ENCODE data around the gene NPFFR1.

The NPFFR1 gene

GRCh38 chr10:70233939-70234300 lies 49.9 kb downstream of the NPFFR1 start:
- WGBS (ENCODE audit: extremely low coverage, insufficient coverage, insufficient read length) = no CpG with 5 or more reads among the region's 8 CpGs
- no peak for DNase-seq
- Histone ChIP-seq H3K14ac (ENCODE audit: low read length) (no peak overlapping the region), H2AK5ac (ENCODE audit: low read length) (no peak overlapping the region), H4K8ac (ENCODE audit: low read depth, low read length) (no peak overlapping the region), H2AFZ (ENCODE audit: insufficient read depth, low read length, poor library complexity) (peak overlapping the region; percentile 65), H3K4ac (ENCODE audit: low read depth, low read length) (no peak overlapping the region), H3K27ac (ENCODE audit: low read depth, low read length) (no peak overlapping the region), H3K23ac (ENCODE audit: low read length) (no peak overlapping the region), H3K4me1 (ENCODE audit: control insufficient read depth in 1 of 2, insufficient read depth in 2 of 2, low read length in 2 of 2) (peaks cover 5% of the 10 kb centered on the region in 2 experiments), H2BK120ac (ENCODE audit: insufficient read depth, low read length, poor library complexity) (no peak overlapping the region), H4K91ac (ENCODE audit: low read depth, low read length) (no peak overlapping the region), H3K9ac (ENCODE audit: low read length) (no peak overlapping the region), H3K4me3 (ENCODE audit: low read depth, low read length) (no peak overlapping the region), H3K4me2 (ENCODE audit: low read length) (peak overlapping the region; percentile 98), H3K79me2 (ENCODE audit: control insufficient read depth, insufficient read depth, low read length, poor library complexity) (peaks cover 5% of the 10 kb centered on the region), H3K9me3 (ENCODE audit: insufficient read depth, low read depth, low read length) (peaks cover 1% of the 10 kb centered on the region), H3K18ac (ENCODE audit: low read length) (no peak overlapping the region), H3K36me3 (ENCODE audit: control insufficient read depth in 1 of 2, insufficient read depth in 2 of 2, low read length in 2 of 2) (peaks cover 0 to 4% of the 10 kb centered on the region in 2 experiments), H3K27me3 (ENCODE audit: insufficient read depth, low read length) (no peaks in the 10 kb centered on the region), H4K12ac (ENCODE audit: low read depth, low read length) (no peak overlapping the region), H2BK12ac (ENCODE audit: low read length) (no peak overlapping the region), H3K79me1 (ENCODE audit: low read length) (peaks cover 11% of the 10 kb centered on the region), H2BK5ac (ENCODE audit: low read depth, low read length, poor library complexity) (no peak overlapping the region)

GRCh38 chr10:70233109-70233938 lies 50.5 kb downstream of the NPFFR1 start, which contains the start of gene PPA1:
Gene PPA1 (minus strand): TSS chr10:70233429. CDS start chr10:70233327, 102 bp downstream.
- H4K91ac ChIP-seq (ENCODE audit: low read depth, low read length) = peak within 1 kb of the TSS; percentile 25
- H3K23ac ChIP-seq (ENCODE audit: low read length) = no peak within 1 kb of the TSS
- peak; percentile 99 to 100 for DNase-seq
- H3K36me3 ChIP-seq (ENCODE audit: control insufficient read depth in 1 of 2, insufficient read depth in 2 of 2, low read length in 2 of 2) = peaks cover 0 to 4% of the 10 kb centered on the region in 2 experiments
- peak within 1 kb of the TSS; percentile 98 for H3K4me2 ChIP-seq (ENCODE audit: low read length)
- H3K14ac ChIP-seq (ENCODE audit: low read length) = peak within 1 kb of the TSS; percentile 47
- peak within 1 kb of the TSS; percentile 36 for H2BK5ac ChIP-seq (ENCODE audit: low read depth, low read length, poor library complexity)
- peak within 1 kb of the TSS; percentile 23 for H4K12ac ChIP-seq (ENCODE audit: low read depth, low read length)
- peak within 1 kb of the TSS; percentile 73 for H3K4ac ChIP-seq (ENCODE audit: low read depth, low read length)
- H3K18ac ChIP-seq (ENCODE audit: low read length) = peak within 1 kb of the TSS; percentile 22
- H3K9ac ChIP-seq (ENCODE audit: low read length) = peak within 1 kb of the TSS; percentile 68
- no CpG with 5 or more reads among the region's 74 CpGs for WGBS (ENCODE audit: extremely low coverage, insufficient coverage, insufficient read length)
- peak within 1 kb of the TSS; percentile 96 for H3K4me3 ChIP-seq (ENCODE audit: low read depth, low read length)
- peaks cover 11% of the 10 kb centered on the region for H3K79me1 ChIP-seq (ENCODE audit: low read length)
- H2AK5ac ChIP-seq (ENCODE audit: low read length) = no peak within 1 kb of the TSS
- no peak within 1 kb of the TSS for H3K27ac ChIP-seq (ENCODE audit: low read depth, low read length)
- H3K9me3 ChIP-seq (ENCODE audit: insufficient read depth, low read depth, low read length) = no peaks in the 10 kb centered on the region
- H2BK12ac ChIP-seq (ENCODE audit: low read length) = no peak within 1 kb of the TSS
- peak within 1 kb of the TSS; percentile 68 for H2BK120ac ChIP-seq (ENCODE audit: insufficient read depth, low read length, poor library complexity)
- peak within 1 kb of the TSS; percentile 62 for H4K8ac ChIP-seq (ENCODE audit: low read depth, low read length)
- peaks cover 5% of the 10 kb centered on the region for H3K79me2 ChIP-seq (ENCODE audit: control insufficient read depth, insufficient read depth, low read length, poor library complexity)
- H3K27me3 ChIP-seq (ENCODE audit: insufficient read depth, low read length) = no peaks in the 10 kb centered on the region
- H2AFZ ChIP-seq (ENCODE audit: insufficient read depth, low read length, poor library complexity) = peak within 1 kb of the TSS; percentile 65
- peaks cover 5% of the 10 kb centered on the region in 2 experiments for H3K4me1 ChIP-seq (ENCODE audit: control insufficient read depth in 1 of 2, insufficient read depth in 2 of 2, low read length in 2 of 2)

- WGBS (ENCODE audit: extremely low coverage, insufficient coverage, insufficient read length) = no CpG with 5 or more reads among the region's 18 CpGs
- peak overlapping the region; percentile 96 for H3K4me3 ChIP-seq (ENCODE audit: low read depth, low read length)
- H3K27ac ChIP-seq (ENCODE audit: low read depth, low read length) = no peak overlapping the region
These were observed 51.0 kb downstream of the NPFFR1 start for GRCh38 chr10:70232859-70233108.

GRCh38 chr10:70232155-70232858 lies 51.5 kb downstream of the NPFFR1 start:
- Histone ChIP-seq H2AFZ (ENCODE audit: insufficient read depth, low read length, poor library complexity) (peak overlapping the region; percentile 38), H3K14ac (ENCODE audit: low read length) (no peak overlapping the region), H3K9ac (ENCODE audit: low read length) (peak overlapping the region; percentile 50), H3K4ac (ENCODE audit: low read depth, low read length) (peak overlapping the region; percentile 73), H4K12ac (ENCODE audit: low read depth, low read length) (no peak overlapping the region), H3K9me3 (ENCODE audit: insufficient read depth, low read depth, low read length) (no peaks in the 10 kb centered on the region), H3K23ac (ENCODE audit: low read length) (no peak overlapping the region), H3K27ac (ENCODE audit: low read depth, low read length) (no peak overlapping the region), H3K4me1 (ENCODE audit: control insufficient read depth in 1 of 2, insufficient read depth in 2 of 2, low read length in 2 of 2) (peaks cover 5% of the 10 kb centered on the region in 2 experiments), H3K79me2 (ENCODE audit: control insufficient read depth, insufficient read depth, low read length, poor library complexity) (peaks cover 5% of the 10 kb centered on the region), H3K79me1 (ENCODE audit: low read length) (peaks cover 11% of the 10 kb centered on the region), H3K36me3 (ENCODE audit: control insufficient read depth in 1 of 2, insufficient read depth in 2 of 2, low read length in 2 of 2) (peaks cover 0 to 5% of the 10 kb centered on the region in 2 experiments), H3K18ac (ENCODE audit: low read length) (peak overlapping the region; percentile 22), H3K27me3 (ENCODE audit: insufficient read depth, low read length) (no peaks in the 10 kb centered on the region), H4K8ac (ENCODE audit: low read depth, low read length) (peak overlapping the region; percentile 18), H2BK12ac (ENCODE audit: low read length) (no peak overlapping the region), H3K4me2 (ENCODE audit: low read length) (peak overlapping the region; percentile 98), H2AK5ac (ENCODE audit: low read length) (no peak overlapping the region), H3K4me3 (ENCODE audit: low read depth, low read length) (peak overlapping the region; percentile 96), H2BK120ac (ENCODE audit: insufficient read depth, low read length, poor library complexity) (peak overlapping the region; percentile 68), H2BK5ac (ENCODE audit: low read depth, low read length, poor library complexity) (no peak overlapping the region), H4K91ac (ENCODE audit: low read depth, low read length) (no peak overlapping the region)
- no CpG with 5 or more reads among the region's 39 CpGs for WGBS (ENCODE audit: extremely low coverage, insufficient coverage, insufficient read length)
- peak; percentile 51 to 80 for DNase-seq

More at GRCh38 chr10:70232859-70233108, 51.0 kb downstream of the NPFFR1 start:
- Histone ChIP-seq H3K9ac (ENCODE audit: low read length) (peak overlapping the region; percentile 50), H3K36me3 (ENCODE audit: control insufficient read depth in 1 of 2, insufficient read depth in 2 of 2, low read length in 2 of 2) (peaks cover 0 to 4% of the 10 kb centered on the region in 2 experiments), H3K79me2 (ENCODE audit: control insufficient read depth, insufficient read depth, low read length, poor library complexity) (peaks cover 5% of the 10 kb centered on the region), H2AK5ac (ENCODE audit: low read length) (no peak overlapping the region), H3K9me3 (ENCODE audit: insufficient read depth, low read depth, low read length) (no peaks in the 10 kb centered on the region), H2BK120ac (ENCODE audit: insufficient read depth, low read length, poor library complexity) (peak overlapping the region; percentile 68), H4K12ac (ENCODE audit: low read depth, low read length) (no peak overlapping the region), H4K91ac (ENCODE audit: low read depth, low read length) (no peak overlapping the region), H2BK12ac (ENCODE audit: low read length) (no peak overlapping the region), H3K79me1 (ENCODE audit: low read length) (peaks cover 11% of the 10 kb centered on the region), H3K18ac (ENCODE audit: low read length) (peak overlapping the region; percentile 22), H2AFZ (ENCODE audit: insufficient read depth, low read length, poor library complexity) (peak overlapping the region; percentile 38), H2BK5ac (ENCODE audit: low read depth, low read length, poor library complexity) (peak overlapping the region; percentile 1), H3K4ac (ENCODE audit: low read depth, low read length) (peak overlapping the region; percentile 73), H3K14ac (ENCODE audit: low read length) (peak overlapping the region; percentile 47), H3K4me1 (ENCODE audit: control insufficient read depth in 1 of 2, insufficient read depth in 2 of 2, low read length in 2 of 2) (peaks cover 5% of the 10 kb centered on the region in 2 experiments), H3K4me2 (ENCODE audit: low read length) (peak overlapping the region; percentile 98), H3K27me3 (ENCODE audit: insufficient read depth, low read length) (no peaks in the 10 kb centered on the region), H4K8ac (ENCODE audit: low read depth, low read length) (peak overlapping the region; percentile 18), H3K23ac (ENCODE audit: low read length) (no peak overlapping the region)
- DNase-seq = no peak
